K562 (cell line): ENCODE results near the gene RPAIN. TPM values are rescaled to one million over a fixed set of nuclear protein-coding genes. Genes with fewer than 3 reads are reported as not detected.

Experiments
- ATAC-seq: fragments of 200-7000 bp; cut with Tn5 transposase; 3 replicates; pipeline ENCODE4 v1.9.1; 2020; ENCODE audit warnings: moderate library complexity
- Bru-seq: library from RNA; stranded (reverse); fragments of 400-500 nt; gene quantifications from one replicate; lab custom pipeline; 2021; lab: Mats Ljungman, UMichigan
- BruChase-seq, 2 experiments: library from RNA; stranded (reverse); fragments of 400-500 nt; gene quantifications; one replicate each; lab custom pipeline; 2021; lab: Mats Ljungman, UMichigan
- BruUV-seq: library from RNA; stranded (reverse); fragments of 400-500 nt; replicated peaks from 2 replicates; lab custom pipeline; 2021; lab: Mats Ljungman, UMichigan
- CTCF ChIA-PET: fragments of 300-600 bp; formaldehyde crosslinking; extraction: SDS; loops from one replicate; lab custom pipeline; 2021; ENCODE audit warnings: low intra/inter-chr PET ratio; lab: Yijun Ruan, JAX
- POLR2A ChIA-PET: fragments of 300-600, 350-650 bp; sonication (Branson Sonifier 250); formaldehyde crosslinking; extraction: SDS; loops from one replicate; lab custom pipeline; 2021; ENCODE audit warnings: antibody characterized with exemption, inconsistent platforms; lab: Yijun Ruan, JAX
- DNase-seq, 4 experiments: peaks; one replicate each; pipeline versions ENCODE4 v3.0.0 to v3.0.0-alpha.2; 2011 to 2018; ENCODE audit warnings: low spot score in 3 of 4, mixed read lengths in 3 of 4; ENCODE audit errors: extremely low read depth in 1 of 4
- FAIRE-seq: peaks from 2 replicates; lab custom pipeline; 2011; peaks lifted over from hg19 to GRCh38; lab: Jason Lieb, UNC
- H2AFZ ChIP-seq: 2 replicates; pipeline ENCODE4 v1.6.0; 2011; ENCODE audit warnings: low read depth, low read length, control low read depth, inconsistent platforms
- H3K27ac ChIP-seq: fragments of 200-600 bp; 3 replicates; pipeline ENCODE4 v1.8.0; 2011; ENCODE audit warnings: low read depth, mild to moderate bottlenecking, control low read depth, inconsistent platforms, low read length, moderate library complexity, mixed read lengths; ENCODE audit errors: extremely low read depth
- H3K27me3 ChIP-seq, 2 experiments: fragments of 300-600 bp in 1 of 2; 2 replicates in 1 of 2; 3 replicates in 1 of 2; pipeline versions ENCODE4 v1.6.0 to v1.8.0; 2011; ENCODE audit warnings: inconsistent platforms in 2 of 2, low read length in 2 of 2, mild to moderate bottlenecking in 1 of 2, mixed read lengths in 1 of 2, moderate library complexity in 1 of 2; ENCODE audit not compliant: control insufficient read depth in 2 of 2, insufficient read depth in 2 of 2
- H3K36me3 ChIP-seq: fragments of 300-600 bp; 3 replicates; pipeline ENCODE4 v1.8.0; 2011; ENCODE audit warnings: mild to moderate bottlenecking, low read length, inconsistent platforms; ENCODE audit not compliant: control insufficient read depth, insufficient read depth
- H3K4me1 ChIP-seq, 2 experiments: fragments of 200-600 bp in 1 of 2; replicated peaks in 1 of 2; 2 replicates in 1 of 2; 3 replicates in 1 of 2; pipeline versions ENCODE4 v1.5.1 to v1.8.0; 2011; ENCODE audit warnings: inconsistent platforms in 2 of 2, low read length in 2 of 2, mild to moderate bottlenecking in 1 of 2, mixed read lengths in 1 of 2, moderate library complexity in 1 of 2; ENCODE audit not compliant: control insufficient read depth in 2 of 2, insufficient read depth in 2 of 2
- H3K4me2 ChIP-seq: 2 replicates; pipeline ENCODE4 v1.6.1; 2011; ENCODE audit warnings: low read length, control low read depth, inconsistent platforms, mixed read lengths; ENCODE audit not compliant: insufficient read depth
- H3K4me3 ChIP-seq: fragments of 200-600 bp; sonication (generic), shearing (Covaris generic); 2 replicates; pipeline ENCODE4 v1.5.1; 2016; ENCODE audit warnings: control low read depth, inconsistent platforms
- H3K79me2 ChIP-seq: fragments of 200-600 bp; 3 replicates; pipeline ENCODE4 v1.8.0; 2011; ENCODE audit warnings: low read length, inconsistent platforms; ENCODE audit not compliant: control insufficient read depth, insufficient read depth
- H3K9ac ChIP-seq, 2 experiments: 2 replicates each; pipeline versions ENCODE4 v1.6.0 to v1.6.1; 2011; ENCODE audit warnings: low read depth in 2 of 2, low read length in 2 of 2, control low read depth in 1 of 2, inconsistent platforms in 1 of 2, mild to moderate bottlenecking in 1 of 2, mixed read lengths in 1 of 2; ENCODE audit not compliant: insufficient read depth in 1 of 2
- H3K9me1 ChIP-seq: one replicate; pipeline ENCODE4 v1.6.0; 2011; ENCODE audit warnings: inconsistent platforms, mild to moderate bottlenecking, low read length, moderate library complexity; ENCODE audit not compliant: control insufficient read depth, insufficient read depth
- H3K9me3 ChIP-seq: replicated peaks from 2 replicates; pipeline ENCODE4 v1.5.1; 2011; ENCODE audit warnings: low read depth, low read length, inconsistent platforms; ENCODE audit not compliant: control insufficient read depth, insufficient read depth
- H4K20me1 ChIP-seq: replicated peaks from 2 replicates; pipeline ENCODE4 v1.6.1; 2011; ENCODE audit warnings: low read length, inconsistent platforms, mixed read lengths; ENCODE audit not compliant: control insufficient read depth, insufficient read depth
- FOXK2 ChIP-seq, 2 experiments: fragments of 450-650 bp; IDR thresholded peaks in 1 of 2; conservative IDR thresholded peaks in 1 of 2; 2 replicates each; pipeline ENCODE4 v1.6.1; 2016; ENCODE audit warnings: low read depth in 2 of 2, mild to moderate bottlenecking in 1 of 2
- POLR2A ChIP-seq: fragments of 450-650 bp; conservative IDR thresholded peaks from 2 replicates; pipeline ENCODE4 v1.6.1; 2016
- RBBP5 ChIP-seq: fragments of 200-600 bp; sonication (generic); IDR thresholded peaks from 2 replicates; pipeline ENCODE4 v1.6.1; 2012; ENCODE audit warnings: borderline replicate concordance, mild to moderate bottlenecking, low read length, control low read depth, inconsistent platforms; ENCODE audit not compliant: insufficient read depth, poor library complexity, severe bottlenecking
- THAP7 ChIP-seq: fragments of 250-450 bp; sonication (Bioruptor Pico); IDR thresholded peaks from 2 replicates; pipeline ENCODE4 v1.5.0; 2021
- WGBS: fragments of 100-300 bp; shearing (Covaris generic); methylation state at CpG from one replicate; pipeline ENCODE4 v1.1.6; 2016; ENCODE audit warnings: low coverage, mixed read lengths; ENCODE audit not compliant: insufficient coverage; ENCODE audit errors: missing lambda C conversion rate; 5-methylcytosine and 5-hydroxymethylcytosine counted together
- in situ Hi-C: fragments of 300-500 bp; cut with MboI; formaldehyde crosslinking; loops from 4 replicates; pipeline ENCODE4 v1.15.0; 2018; ENCODE audit warnings: inconsistent platforms, mixed read lengths
- intact Hi-C: fragments of 100-400 bp; cut with micrococcal nuclease; formaldehyde crosslinking; loops from 2 replicates; pipeline ENCODE4 v1.14.2; 2022
- long read RNA-seq, 3 experiments: library from polyadenylated mRNA in 2 of 3; library from RNA in 1 of 3; unstranded in 2 of 3; stranded (forward) in 1 of 3; transcript quantifications; one replicate each; pipeline ENCODE4 v2.0.0, GENCODE V29; 2019 to 2022
- polyA minus RNA-seq, 3 experiments: library from RNA; depleted of rRNA, polyadenylated mRNA; stranded (reverse); fragments of >200 nt; gene quantifications; 2 replicates each; pipeline ENCODE4 v1.2.3, GENCODE V29; 2011
- polyA plus RNA-seq, 8 experiments: library from polyadenylated mRNA; depleted of rRNA in 4 of 8; stranded (reverse) in 5 of 8; unstranded in 3 of 8; fragments of >200 nt; fragmentation: Nextera tagmentation in 2 of 8; fragmentation: Illumina TruSeq in 1 of 8; extraction: Ambion mirVana in 2 of 8; extraction: Trizol in 1 of 8; gene quantifications; 2 replicates each; pipeline versions ENCODE4 v1.2.1 to v1.2.3, GENCODE V29; 2011 to 2014; ENCODE audit warnings: inconsistent platforms in 1 of 8, missing spikeins in 1 of 8
- total RNA-seq, 7 experiments: library from RNA; depleted of rRNA in 6 of 7; stranded (reverse); fragments of >200 nt in 6 of 7; fragmentation: Illumina TruSeq in 2 of 7; extraction: Trizol in 2 of 7; gene quantifications; 2 replicates each; pipeline versions ENCODE4 v1.2.1 to v1.2.3, GENCODE V29; 2011 to 2021; ENCODE audit warnings: low replicate concordance in 1 of 7
- TF ChIP-seq, protein P1 (sequence below): IDR thresholded peaks from 2 replicates; pipeline ENCODE4 v1.6.1; 2011; ENCODE audit warnings: borderline replicate concordance, low read depth, mild to moderate bottlenecking, moderate library complexity, low read length; ENCODE audit not compliant: insufficient read depth, poor library complexity, severe bottlenecking

Gene RPAIN
- 74.4 and 86.5 TPM in 2 replicates for total RNA-seq (2011; cell fraction: chromatin; rRNA removed; ENCODE audit: low replicate concordance)
- 54.0 and 60.7 TPM in 2 replicates for total RNA-seq (2011; cell fraction: nucleolus; rRNA removed)
- total RNA-seq (2011; cell fraction: nucleoplasm; rRNA removed) = 79.5 and 101 TPM in 2 replicates
- total RNA-seq (2014; rRNA removed) (40.2 and 48.4 TPM in 2 replicates), total RNA-seq (2014; rRNA removed; fragmentation: Illumina TruSeq; extraction: Trizol) (37.2 and 38.5 TPM in 2 replicates), total RNA-seq (2015; rRNA removed; fragmentation: Illumina TruSeq; extraction: Trizol) (41.2 and 43.8 TPM in 2 replicates), total RNA-seq (2021) (23.5 and 29.6 TPM in 2 replicates), polyA plus RNA-seq (2011; rRNA removed) (37.7 and 41.6 TPM in 2 replicates), polyA plus RNA-seq (2014; fragmentation: Illumina TruSeq; extraction: Trizol) (27.3 and 29.8 TPM in 2 replicates), polyA plus RNA-seq (2014; fragmentation: Nextera tagmentation; extraction: Ambion mirVana) (10 to 100 TPM; 62.0 to 63.7 TPM), polyA plus RNA-seq (2014; rRNA removed) (34.3 and 41.2 TPM in 2 replicates), polyA minus RNA-seq (2011; rRNA and poly(A)+ RNA removed) (26.6 and 27.9 TPM in 2 replicates), Bru-seq, nascent RNA (percentile 84 among the genes with signal in this experiment), BruChase-seq, experiment 1, labeled RNA remaining after a 2-hour chase (percentile 88 among the genes with signal in this experiment), BruChase-seq, experiment 2, labeled RNA remaining after a 6-hour chase (percentile 89 among the genes with signal in this experiment)
- 12.4 and 26.1 TPM in 2 replicates for polyA plus RNA-seq (2011; cell fraction: cytosol; rRNA removed)
- 48.5 and 59.6 TPM in 2 replicates for polyA plus RNA-seq (2011; cell fraction: nucleus; rRNA removed)
- polyA plus RNA-seq (2012) = 21.7 and 24.4 TPM in 2 replicates
- polyA minus RNA-seq (2011; cell fraction: cytosol; rRNA and poly(A)+ RNA removed) = 9.9 and 10.1 TPM in 2 replicates
- polyA minus RNA-seq (2011; cell fraction: nucleus; rRNA and poly(A)+ RNA removed) = 19.9 and 36.2 TPM in 2 replicates
- long read RNA-seq, experiment 1, transcript RPAIN-209 (6 exons, 1,423 nt) = minor isoform, 8 of 219 reads
- long read RNA-seq, experiment 1, transcript RPAIN-205 (4 exons, 1,057 nt) = minor isoform, 13 of 219 reads
- long read RNA-seq, experiment 1, transcript RPAIN-203 (7 exons, 1,535 nt) = major isoform, 16 of 219 reads
- long read RNA-seq, experiment 1, transcript RPAIN-213 (5 exons, 1,282 nt) = minor isoform, 9 of 219 reads
- long read RNA-seq, experiment 1, partial matches to known transcripts = 160 of 219 reads
- long read RNA-seq, experiment 1, other reads (novel, unspliced or antisense) = 6 of 219 reads
- long read RNA-seq, experiment 2, transcript RPAIN-209 (6 exons, 1,423 nt) = minor isoform, 5 of 30 reads
- long read RNA-seq, experiment 2, transcript RPAIN-203 (7 exons, 1,535 nt) = major isoform, 11 of 30 reads
- long read RNA-seq, experiment 2, transcript RPAIN-205 (4 exons, 1,057 nt) = minor isoform, 6 of 30 reads
- long read RNA-seq, experiment 2, partial matches to known transcripts = 4 of 30 reads
- long read RNA-seq, experiment 2, other reads (novel, unspliced or antisense) = 3 of 30 reads
- long read RNA-seq, experiment 3, transcript RPAIN-209 (6 exons, 1,423 nt) = minor isoform, 6 of 31 reads
- long read RNA-seq, experiment 3, transcript RPAIN-205 (4 exons, 1,057 nt) = minor isoform, 7 of 31 reads
- long read RNA-seq, experiment 3, transcript RPAIN-203 (7 exons, 1,535 nt) = major isoform, 12 of 31 reads
- long read RNA-seq, experiment 3, partial matches to known transcripts = 0 of 31 reads
- long read RNA-seq, experiment 3, other reads (novel, unspliced or antisense) = 1 of 31 reads

- Histone ChIP-seq H3K4me1 (peaks cover 3 to 9% of the 10 kb centered on the region in 2 experiments; a peak in 3 of 5 replicates), H3K9ac (peak within 1 kb of the TSS; percentile 98 to 99), H3K27ac (peak within 1 kb of the TSS; percentile 97), H3K36me3 (peaks cover 56% of the 10 kb centered on the region), H3K4me3 (peak within 1 kb of the TSS; percentile 92), H3K79me2 (peaks cover 75% of the 10 kb centered on the region), H3K27me3 (no peaks in the 10 kb centered on the region), H2AFZ (peak within 1 kb of the TSS; percentile 100), H3K4me2 (peak within 1 kb of the TSS; percentile 97), H3K9me3 (no peaks in the 10 kb centered on the region), H3K9me1 (no peaks in the 10 kb centered on the region), H4K20me1 (no peaks in the 10 kb centered on the region)
- ATAC-seq (peak; percentile 89), FAIRE-seq (no peak), DNase-seq (peak; percentile 65 to 89 (median 76))
- BruUV-seq = TSS peak; percentile 69
- 0% methylated on average over 21 of the region's 41 CpGs for WGBS
- intact Hi-C loops = no loop called here
- ChIA-PET CTCF (no interaction called here), POLR2A (interaction anchor here (0.6 to 2.0 kb wide), 8 partner anchors 9 to 98 kb away, joined by 3 to 13 read pairs (median 6); partner anchors contain the start of gene C1QBP)
- in situ Hi-C loops = no loop called here
- TF ChIP-seq, protein P1, sequence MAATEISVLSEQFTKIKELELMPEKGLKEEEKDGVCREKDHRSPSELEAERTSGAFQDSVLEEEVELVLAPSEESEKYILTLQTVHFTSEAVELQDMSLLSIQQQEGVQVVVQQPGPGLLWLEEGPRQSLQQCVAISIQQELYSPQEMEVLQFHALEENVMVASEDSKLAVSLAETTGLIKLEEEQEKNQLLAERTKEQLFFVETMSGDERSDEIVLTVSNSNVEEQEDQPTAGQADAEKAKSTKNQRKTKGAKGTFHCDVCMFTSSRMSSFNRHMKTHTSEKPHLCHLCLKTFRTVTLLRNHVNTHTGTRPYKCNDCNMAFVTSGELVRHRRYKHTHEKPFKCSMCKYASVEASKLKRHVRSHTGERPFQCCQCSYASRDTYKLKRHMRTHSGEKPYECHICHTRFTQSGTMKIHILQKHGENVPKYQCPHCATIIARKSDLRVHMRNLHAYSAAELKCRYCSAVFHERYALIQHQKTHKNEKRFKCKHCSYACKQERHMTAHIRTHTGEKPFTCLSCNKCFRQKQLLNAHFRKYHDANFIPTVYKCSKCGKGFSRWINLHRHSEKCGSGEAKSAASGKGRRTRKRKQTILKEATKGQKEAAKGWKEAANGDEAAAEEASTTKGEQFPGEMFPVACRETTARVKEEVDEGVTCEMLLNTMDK = no peak
- TF ChIP-seq RBBP5 (peak; percentile 16), POLR2A (peak; percentile 67), FOXK2 (conservative IDR thresholded peaks at IDR 0.05 in 1 of 2, IDR thresholded peaks at IDR 0.05 in 1 of 2; ENCODE audit: low read depth in 2 of 2) (peak; percentile 83 to 92), THAP7 (peak; percentile 96)
Measured at GRCh38 chr17:5419959-5420653, at the start of gene RPAIN. RPAIN (plus strand) TSS chr17:5420182; CDS start chr17:5420211, 29 bp downstream.
